Activated T-cell treated with anti-CD3 and anti-CD28 coated beads, Interleukin-2, amount 50 U/mL, for 24 hours (primary cell): Measurements from ENCODE around the gene CEBPB.

Source experiments
- DNase-seq: peaks from one replicate; pipeline ENCODE4 v3.0.0-alpha.2; 2020
- H3K27ac Mint-ChIP-seq: 2 replicates; pipeline ENCODE4 v1.8.0; 2020; ENCODE audit warnings: mild to moderate bottlenecking, mixed read lengths
- H3K27me3 Mint-ChIP-seq: 2 replicates; pipeline ENCODE4 v1.8.0; 2020; ENCODE audit warnings: mixed read lengths
- H3K36me3 Mint-ChIP-seq: 2 replicates; pipeline ENCODE4 v1.8.0; 2020; ENCODE audit warnings: low read depth, mixed read lengths
- H3K4me1 Mint-ChIP-seq: 2 replicates; pipeline ENCODE4 v1.8.0; 2020; ENCODE audit warnings: low read depth, mixed read lengths
- H3K4me3 Mint-ChIP-seq: 2 replicates; pipeline ENCODE4 v1.8.0; 2020; ENCODE audit warnings: mild to moderate bottlenecking, moderate library complexity, mixed read lengths
- H3K9me3 Mint-ChIP-seq: 2 replicates; pipeline ENCODE4 v1.8.0; 2020; ENCODE audit warnings: mixed read lengths

The CEBPB gene

DNA sequence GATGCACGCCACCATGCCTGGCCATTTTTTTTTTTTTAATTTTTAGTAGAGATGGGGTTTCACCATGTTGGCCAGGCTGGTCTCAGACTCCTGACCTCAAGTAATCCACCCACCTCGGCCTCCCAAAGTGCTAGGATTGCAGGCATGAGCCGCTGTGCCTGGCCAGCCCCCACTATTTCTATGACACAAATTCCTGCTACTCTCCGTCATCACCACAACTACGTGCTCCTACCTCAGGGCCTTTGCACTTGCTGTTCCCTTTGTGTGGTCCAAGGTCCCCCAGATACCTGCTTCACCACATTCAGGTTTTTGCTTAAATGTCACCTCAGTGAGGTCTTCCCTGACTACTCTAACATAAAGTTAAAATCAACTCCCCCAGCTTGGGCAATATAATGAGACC is 5.2 kb upstream of the CEBPB start:
- no peaks in the 10 kb centered on the region for H3K9me3 Mint-ChIP-seq
- no peak overlapping the region for H3K4me3 Mint-ChIP-seq
- H3K27ac Mint-ChIP-seq = no peak overlapping the region
- peaks cover 25% of the 10 kb centered on the region for H3K27me3 Mint-ChIP-seq
- DNase-seq = no peak
- H3K4me1 Mint-ChIP-seq = peaks cover 3% of the 10 kb centered on the region
- no peaks in the 10 kb centered on the region for H3K36me3 Mint-ChIP-seq

DNA sequence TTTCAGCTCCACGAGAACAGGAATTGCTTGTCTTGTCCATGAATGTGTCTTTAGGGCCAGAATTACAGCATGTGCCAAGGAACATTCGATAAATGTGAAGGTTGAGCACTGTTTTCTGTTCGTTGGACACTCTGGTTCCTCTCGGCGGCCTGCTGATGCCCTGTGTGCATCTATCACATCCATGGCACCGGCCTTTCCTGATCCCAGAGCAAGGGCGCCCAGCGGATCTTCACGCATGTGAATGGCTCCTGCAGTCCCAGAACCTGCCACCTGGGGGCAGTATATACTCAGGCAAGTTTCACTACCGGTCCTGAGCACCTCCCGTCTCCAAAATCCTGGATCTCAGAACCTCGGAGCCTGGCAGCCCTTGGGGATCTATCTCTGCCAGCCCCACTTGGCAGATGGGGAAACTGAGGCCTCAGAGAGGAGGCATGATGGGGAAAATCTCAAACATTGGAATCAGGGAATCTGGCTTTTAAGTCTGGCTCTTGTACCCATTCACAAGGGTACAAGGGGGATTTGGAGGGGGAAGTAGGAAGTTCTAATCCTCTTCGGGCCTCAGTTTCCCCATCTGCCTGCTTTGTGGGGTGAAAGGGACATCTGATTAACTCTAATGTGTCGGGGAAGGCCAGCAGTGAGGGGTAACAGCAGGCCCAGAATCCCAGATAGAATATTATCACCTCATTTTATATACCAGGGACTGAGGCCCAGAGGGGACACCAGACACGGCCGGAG is 4.3 kb upstream of the CEBPB start:
- Mint-ChIP-seq H3K9me3 (no peaks in the 10 kb centered on the region), H3K36me3 (no peaks in the 10 kb centered on the region), H3K27ac (no peak overlapping the region), H3K4me3 (no peak overlapping the region), H3K27me3 (peaks cover 25% of the 10 kb centered on the region), H3K4me1 (peaks cover 3% of the 10 kb centered on the region)
- peak; percentile 94 for DNase-seq

DNA sequence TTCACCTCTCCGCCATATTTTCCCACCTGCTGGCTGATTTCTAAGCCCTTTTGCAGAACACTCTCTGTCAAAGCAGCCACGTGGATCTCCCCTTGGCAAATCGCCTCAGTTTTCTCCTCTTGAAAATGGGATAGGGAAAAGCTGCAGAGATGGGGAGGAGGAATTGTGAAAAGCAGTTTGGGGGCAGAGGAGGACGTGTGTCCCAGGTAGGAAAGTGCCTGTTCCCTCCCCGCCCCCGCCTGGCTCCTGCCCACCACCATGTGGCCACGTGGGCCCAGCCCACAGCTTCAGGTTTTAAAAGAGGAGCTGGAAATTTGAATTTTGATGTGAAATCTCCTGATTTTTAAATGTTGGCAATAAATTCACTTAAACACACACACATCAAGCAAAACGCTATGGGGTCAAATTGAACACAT is 3.6 kb upstream of the CEBPB start:
- no peak for DNase-seq
- Mint-ChIP-seq H3K27ac (no peak overlapping the region), H3K4me3 (no peak overlapping the region), H3K9me3 (no peaks in the 10 kb centered on the region), H3K27me3 (peaks cover 25% of the 10 kb centered on the region), H3K4me1 (peaks cover 3% of the 10 kb centered on the region), H3K36me3 (no peaks in the 10 kb centered on the region)

DNA sequence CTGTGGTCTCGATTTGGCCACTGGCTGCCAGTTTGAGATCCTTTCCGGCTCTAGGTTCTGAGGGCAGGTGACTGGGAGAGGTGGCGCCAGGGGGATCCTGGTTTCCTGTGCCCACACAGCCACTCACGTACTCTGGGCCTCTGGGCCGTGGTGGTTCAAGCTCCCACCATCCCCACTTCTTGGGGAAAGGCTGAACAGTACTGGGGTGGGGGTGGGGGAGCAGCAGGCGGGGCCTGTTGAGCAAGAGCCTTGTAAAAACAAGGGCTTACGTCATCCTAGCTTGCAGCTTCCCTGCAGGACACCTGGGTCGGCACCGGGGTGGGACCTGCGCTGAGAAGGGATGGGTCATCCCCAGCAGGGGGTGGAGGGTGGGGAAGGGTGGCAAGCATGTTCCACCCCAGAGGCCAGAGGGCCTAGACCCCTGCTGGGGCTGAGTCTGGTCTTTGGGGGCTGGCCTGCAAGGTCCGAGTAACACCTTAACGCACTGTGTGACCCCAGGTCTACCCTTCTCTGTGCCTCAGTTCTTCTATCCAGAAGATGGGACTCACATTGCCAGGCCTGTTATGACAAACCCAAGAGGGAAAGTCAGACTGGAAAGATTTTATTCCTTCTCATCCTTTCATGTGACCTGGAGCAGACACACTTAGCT is 3.1 kb upstream of the CEBPB start:
- H3K27ac Mint-ChIP-seq = no peak overlapping the region
- H3K4me1 Mint-ChIP-seq = peaks cover 3% of the 10 kb centered on the region
- DNase-seq = no peak
- H3K4me3 Mint-ChIP-seq = no peak overlapping the region
- H3K27me3 Mint-ChIP-seq = peaks cover 25% of the 10 kb centered on the region
- peaks cover 5% of the 10 kb centered on the region for H3K36me3 Mint-ChIP-seq
- H3K9me3 Mint-ChIP-seq = no peaks in the 10 kb centered on the region

DNA sequence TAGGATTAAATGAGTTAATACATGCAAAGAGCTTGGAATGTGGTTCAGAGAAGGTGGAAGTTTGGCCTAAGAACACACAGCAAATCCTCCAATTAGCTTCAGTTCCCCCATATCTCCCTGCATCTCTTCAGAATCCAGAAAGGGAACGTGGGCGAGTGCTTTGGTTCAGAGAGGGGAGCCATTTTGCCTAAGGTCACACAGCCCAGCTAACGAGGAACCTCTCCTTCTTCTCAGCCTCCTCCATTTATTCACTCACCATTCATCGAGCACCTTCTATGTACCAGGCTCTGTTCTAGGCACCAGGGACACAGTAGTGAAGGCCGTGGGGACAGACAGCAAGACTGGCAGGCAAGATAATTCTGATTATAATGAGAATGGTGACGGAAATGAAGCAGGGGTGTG is 2.3 kb upstream of the CEBPB start:
- Mint-ChIP-seq H3K36me3 (peaks cover 12% of the 10 kb centered on the region), H3K4me3 (no peak overlapping the region), H3K27me3 (peaks cover 22% of the 10 kb centered on the region), H3K27ac (no peak overlapping the region), H3K4me1 (peaks cover 9% of the 10 kb centered on the region), H3K9me3 (no peaks in the 10 kb centered on the region)
- DNase-seq = no peak

DNA sequence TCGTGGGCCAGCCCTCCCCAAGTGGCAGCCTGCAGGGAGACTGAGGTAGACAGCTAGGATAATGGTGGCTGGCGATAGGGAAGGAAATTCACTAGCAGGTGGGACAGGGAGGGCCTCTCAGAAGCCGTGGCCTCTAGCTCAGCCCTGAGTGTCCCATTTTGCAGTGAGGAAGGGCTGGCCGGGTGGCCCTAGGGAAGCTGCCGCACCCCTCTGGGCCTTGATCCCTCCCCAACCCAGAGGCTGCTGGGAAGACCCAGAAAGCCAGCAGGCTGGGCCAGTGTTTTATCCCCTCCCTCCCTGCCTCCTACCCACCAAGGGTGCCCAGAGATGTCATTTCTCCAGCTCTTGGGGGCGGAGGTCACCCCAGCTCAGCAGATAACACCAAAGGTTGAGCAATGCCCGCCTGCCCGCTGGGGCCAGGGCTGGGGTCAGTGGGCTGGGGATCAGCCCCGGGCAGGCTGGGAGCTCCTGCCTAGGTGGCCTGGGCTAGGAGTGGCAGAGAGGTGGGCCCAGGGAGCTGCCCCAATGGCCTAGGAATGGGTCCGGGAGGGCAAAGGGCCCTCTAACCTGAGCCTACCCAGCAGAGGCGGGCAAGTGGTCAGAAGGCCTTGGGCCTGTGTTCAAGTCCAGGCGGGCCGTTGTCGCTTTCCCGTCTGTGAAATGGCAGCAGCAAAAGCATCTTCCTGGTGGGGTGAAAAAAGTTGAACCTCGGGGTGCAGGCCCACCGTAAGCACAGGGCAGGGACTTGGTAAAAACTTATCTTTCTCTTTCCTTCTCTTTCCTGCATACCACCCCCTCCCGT is 1.6 kb upstream of the CEBPB start:
- Mint-ChIP-seq H3K27me3 (peaks cover 18% of the 10 kb centered on the region), H3K4me3 (no peak overlapping the region)

DNA sequence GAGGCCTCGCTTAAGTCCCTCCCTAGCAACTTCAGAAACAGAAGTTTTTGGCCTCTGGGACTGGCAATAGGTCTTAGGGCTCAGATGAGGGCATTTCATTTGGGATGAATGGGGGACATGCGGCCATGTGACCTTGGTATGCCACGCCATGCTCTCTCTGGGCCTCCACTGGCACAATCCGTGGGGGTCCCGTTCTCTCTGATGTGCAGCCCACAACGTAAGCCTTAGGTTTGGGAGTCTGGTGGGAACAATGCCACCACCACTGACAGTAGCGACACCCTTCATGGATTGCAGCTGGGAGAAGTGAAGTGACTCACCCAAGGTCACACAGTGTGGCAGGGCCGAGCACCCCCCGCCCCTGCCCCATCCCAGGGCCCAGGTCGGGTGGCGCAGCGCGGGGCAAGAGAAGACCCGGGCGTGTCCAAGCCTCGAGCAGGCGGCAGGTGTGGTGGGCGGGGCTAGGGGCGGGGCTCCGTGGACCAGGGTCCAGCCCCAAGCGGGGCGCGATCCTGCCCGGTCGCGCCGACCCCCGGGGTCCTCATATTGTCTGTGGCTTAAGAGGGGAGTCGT is 864 bp upstream of the CEBPB start:
- no peak for DNase-seq
- Mint-ChIP-seq H3K27me3 (peaks cover 12% of the 10 kb centered on the region), H3K36me3 (peaks cover 27% of the 10 kb centered on the region), H3K9me3 (no peaks in the 10 kb centered on the region), H3K4me3 (peak overlapping the region; percentile 41), H3K27ac (no peak overlapping the region), H3K4me1 (peaks cover 23% of the 10 kb centered on the region)

More for the DNA sequence above, 1.6 kb upstream of the CEBPB start:
- DNase-seq = no peak
- Mint-ChIP-seq H3K4me1 (peaks cover 17% of the 10 kb centered on the region), H3K36me3 (peaks cover 20% of the 10 kb centered on the region), H3K27ac (no peak overlapping the region), H3K9me3 (no peaks in the 10 kb centered on the region)

DNA sequence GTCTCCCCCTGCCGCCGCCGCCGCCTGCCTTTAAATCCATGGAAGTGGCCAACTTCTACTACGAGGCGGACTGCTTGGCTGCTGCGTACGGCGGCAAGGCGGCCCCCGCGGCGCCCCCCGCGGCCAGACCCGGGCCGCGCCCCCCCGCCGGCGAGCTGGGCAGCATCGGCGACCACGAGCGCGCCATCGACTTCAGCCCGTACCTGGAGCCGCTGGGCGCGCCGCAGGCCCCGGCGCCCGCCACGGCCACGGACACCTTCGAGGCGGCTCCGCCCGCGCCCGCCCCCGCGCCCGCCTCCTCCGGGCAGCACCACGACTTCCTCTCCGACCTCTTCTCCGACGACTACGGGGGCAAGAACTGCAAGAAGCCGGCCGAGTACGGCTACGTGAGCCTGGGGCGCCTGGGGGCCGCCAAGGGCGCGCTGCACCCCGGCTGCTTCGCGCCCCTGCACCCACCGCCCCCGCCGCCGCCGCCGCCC is 474 bp downstream of the CEBPB start:
- Mint-ChIP-seq H3K27ac (peak overlapping the region; percentile 80), H3K27me3 (peaks cover under 1% of the 10 kb centered on the region), H3K4me1 (peaks cover 28% of the 10 kb centered on the region), H3K4me3 (peak overlapping the region; percentile 75), H3K9me3 (no peaks in the 10 kb centered on the region), H3K36me3 (peaks cover 28% of the 10 kb centered on the region)
- peak; percentile 82 for DNase-seq

DNA sequence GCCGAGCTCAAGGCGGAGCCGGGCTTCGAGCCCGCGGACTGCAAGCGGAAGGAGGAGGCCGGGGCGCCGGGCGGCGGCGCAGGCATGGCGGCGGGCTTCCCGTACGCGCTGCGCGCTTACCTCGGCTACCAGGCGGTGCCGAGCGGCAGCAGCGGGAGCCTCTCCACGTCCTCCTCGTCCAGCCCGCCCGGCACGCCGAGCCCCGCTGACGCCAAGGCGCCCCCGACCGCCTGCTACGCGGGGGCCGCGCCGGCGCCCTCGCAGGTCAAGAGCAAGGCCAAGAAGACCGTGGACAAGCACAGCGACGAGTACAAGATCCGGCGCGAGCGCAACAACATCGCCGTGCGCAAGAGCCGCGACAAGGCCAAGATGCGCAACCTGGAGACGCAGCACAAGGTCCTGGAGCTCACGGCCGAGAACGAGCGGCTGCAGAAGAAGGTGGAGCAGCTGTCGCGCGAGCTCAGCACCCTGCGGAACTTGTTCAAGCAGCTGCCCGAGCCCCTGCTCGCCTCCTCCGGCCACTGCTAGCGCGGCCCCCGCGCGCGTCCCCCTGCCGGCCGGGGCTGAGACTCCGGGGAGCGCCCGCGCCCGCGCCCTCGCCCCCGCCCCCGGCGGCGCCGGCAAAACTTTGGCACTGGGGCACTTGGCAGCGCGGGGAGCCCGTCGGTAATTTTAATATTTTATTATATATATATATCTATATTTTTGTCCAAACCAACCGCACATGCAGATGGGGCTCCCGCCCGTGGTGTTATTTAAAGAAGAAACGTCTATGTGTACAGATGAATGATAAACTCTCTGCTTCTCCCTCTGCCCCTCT is 1.1 kb downstream of the CEBPB start:
- Mint-ChIP-seq H3K4me1 (peaks cover 24% of the 10 kb centered on the region), H3K4me3 (peak overlapping the region; percentile 93), H3K27me3 (no peaks in the 10 kb centered on the region), H3K27ac (peak overlapping the region; percentile 98), H3K36me3 (peaks cover 28% of the 10 kb centered on the region), H3K9me3 (no peaks in the 10 kb centered on the region)
- peak; percentile 86 for DNase-seq

DNA sequence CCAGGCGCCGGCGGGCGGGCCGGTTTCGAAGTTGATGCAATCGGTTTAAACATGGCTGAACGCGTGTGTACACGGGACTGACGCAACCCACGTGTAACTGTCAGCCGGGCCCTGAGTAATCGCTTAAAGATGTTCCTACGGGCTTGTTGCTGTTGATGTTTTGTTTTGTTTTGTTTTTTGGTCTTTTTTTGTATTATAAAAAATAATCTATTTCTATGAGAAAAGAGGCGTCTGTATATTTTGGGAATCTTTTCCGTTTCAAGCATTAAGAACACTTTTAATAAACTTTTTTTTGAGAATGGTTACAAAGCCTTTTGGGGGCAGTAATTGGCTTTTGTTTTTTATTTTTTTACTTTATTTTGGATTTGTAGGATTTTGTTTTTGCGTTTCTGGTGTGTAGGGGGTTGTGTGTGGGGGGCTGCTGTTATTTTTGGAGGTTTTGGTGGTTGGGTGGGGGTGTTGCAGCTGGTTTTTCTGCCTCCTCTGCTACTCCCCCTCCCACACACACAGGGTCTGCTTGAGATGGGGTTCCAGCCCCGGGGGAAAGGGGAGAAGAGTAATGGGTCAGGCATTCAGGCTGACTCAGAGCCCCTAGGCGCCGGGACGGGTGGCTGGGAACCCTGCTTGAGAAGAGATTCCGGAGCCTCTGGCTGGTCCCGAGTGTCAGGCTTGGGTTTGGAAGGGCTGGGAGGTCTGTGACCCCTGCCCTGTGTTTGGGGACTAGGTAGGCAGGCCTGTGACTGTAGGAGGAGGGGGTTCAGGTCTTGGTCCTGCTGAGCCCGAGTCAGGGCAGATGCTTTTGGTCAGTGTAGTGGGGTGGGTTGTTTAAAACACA is 2.0 kb downstream of the CEBPB start:
- H3K27me3 Mint-ChIP-seq = no peaks in the 10 kb centered on the region
- peaks cover 28% of the 10 kb centered on the region for H3K36me3 Mint-ChIP-seq
- peak; percentile 52 for DNase-seq
- H3K27ac Mint-ChIP-seq = peak overlapping the region; percentile 98
- H3K9me3 Mint-ChIP-seq = no peaks in the 10 kb centered on the region
- H3K4me1 Mint-ChIP-seq = peaks cover 24% of the 10 kb centered on the region
- peak overlapping the region; percentile 93 for H3K4me3 Mint-ChIP-seq

DNA sequence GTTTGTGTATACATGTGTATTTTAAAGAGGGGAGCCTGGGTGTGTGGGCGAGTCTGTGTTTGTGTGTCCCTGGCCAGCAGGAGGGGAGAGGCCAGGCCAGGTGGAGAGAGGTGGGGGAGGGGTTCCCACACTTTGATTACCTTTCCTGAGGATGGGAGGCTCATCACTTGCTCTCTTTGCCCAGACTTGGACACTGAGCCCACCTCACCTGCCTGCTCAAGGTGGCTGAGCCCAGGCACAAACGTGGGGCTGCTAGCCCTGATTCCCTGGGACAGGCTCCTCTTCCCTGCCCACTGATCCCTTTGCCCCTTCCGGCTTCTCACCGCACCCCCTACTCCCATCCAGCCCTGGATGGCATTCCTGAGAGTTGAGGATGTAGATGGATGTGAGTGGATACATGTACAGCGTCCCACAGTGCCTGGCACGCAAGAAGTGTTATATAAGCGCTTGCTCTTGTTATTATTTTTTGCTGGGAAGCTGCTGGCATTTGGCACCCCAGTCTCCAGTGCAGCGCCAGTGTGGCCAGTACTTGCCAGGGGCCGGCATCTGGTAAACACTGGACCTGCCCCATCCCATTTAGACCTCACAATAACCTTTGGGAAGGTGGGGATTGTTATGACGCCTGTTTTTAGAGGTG is 2.7 kb downstream of the CEBPB start:
- Mint-ChIP-seq H3K4me1 (peaks cover 24% of the 10 kb centered on the region), H3K27me3 (no peaks in the 10 kb centered on the region), H3K27ac (peak overlapping the region; percentile 98), H3K36me3 (peaks cover 28% of the 10 kb centered on the region), H3K9me3 (no peaks in the 10 kb centered on the region), H3K4me3 (peak overlapping the region; percentile 93)
- DNase-seq = no peak

DNA sequence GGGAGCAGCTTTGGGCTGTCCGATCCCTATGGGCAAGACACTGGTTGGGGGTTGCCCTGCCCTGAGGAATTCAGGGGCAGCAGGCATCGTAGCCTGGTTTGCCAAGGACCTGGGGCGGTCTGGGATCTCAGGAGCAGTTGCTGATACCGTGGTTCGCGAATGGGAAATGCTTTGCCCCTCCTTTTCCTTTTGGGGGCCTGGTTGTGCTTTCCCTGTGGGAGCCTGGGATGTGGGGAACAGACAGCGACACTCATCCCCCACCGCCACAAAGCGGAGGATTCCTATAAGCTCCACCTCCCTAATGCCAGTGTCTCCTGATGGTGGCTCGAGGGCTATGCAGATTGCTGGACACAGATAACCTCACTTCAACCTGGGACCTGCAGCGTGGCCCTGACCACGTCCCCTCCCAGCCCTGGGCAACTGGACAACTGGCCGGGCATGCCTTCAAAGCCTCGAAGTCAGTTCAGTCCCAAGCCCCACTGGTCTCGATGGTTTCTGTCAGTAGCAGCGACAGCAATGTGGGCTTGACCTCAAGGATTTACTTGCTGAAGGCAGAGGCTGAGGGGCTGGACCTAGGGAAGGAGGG is 3.3 kb downstream of the CEBPB start:
- H3K27ac Mint-ChIP-seq = peak overlapping the region; percentile 98
- peaks cover 28% of the 10 kb centered on the region for H3K36me3 Mint-ChIP-seq
- DNase-seq = no peak
- H3K4me3 Mint-ChIP-seq = peak overlapping the region; percentile 93
- no peaks in the 10 kb centered on the region for H3K9me3 Mint-ChIP-seq
- peaks cover 24% of the 10 kb centered on the region for H3K4me1 Mint-ChIP-seq
- H3K27me3 Mint-ChIP-seq = no peaks in the 10 kb centered on the region
